AG09319 (cell line): ENCODE measurements around the gene P2RX5.

Source experiments
- DNase-seq: peaks from one replicate; pipeline ENCODE4 v3.0.0-alpha.2; 2010; ENCODE audit warnings: low read depth; ENCODE audit errors: extremely low read depth
- TF ChIP-seq, protein P1 (sequence below): IDR thresholded peaks from 2 replicates; pipeline ENCODE4 v1.5.1; 2011; ENCODE audit warnings: low read depth, mild to moderate bottlenecking, inconsistent platforms, low read length, moderate library complexity

P2RX5 gene

DNA sequence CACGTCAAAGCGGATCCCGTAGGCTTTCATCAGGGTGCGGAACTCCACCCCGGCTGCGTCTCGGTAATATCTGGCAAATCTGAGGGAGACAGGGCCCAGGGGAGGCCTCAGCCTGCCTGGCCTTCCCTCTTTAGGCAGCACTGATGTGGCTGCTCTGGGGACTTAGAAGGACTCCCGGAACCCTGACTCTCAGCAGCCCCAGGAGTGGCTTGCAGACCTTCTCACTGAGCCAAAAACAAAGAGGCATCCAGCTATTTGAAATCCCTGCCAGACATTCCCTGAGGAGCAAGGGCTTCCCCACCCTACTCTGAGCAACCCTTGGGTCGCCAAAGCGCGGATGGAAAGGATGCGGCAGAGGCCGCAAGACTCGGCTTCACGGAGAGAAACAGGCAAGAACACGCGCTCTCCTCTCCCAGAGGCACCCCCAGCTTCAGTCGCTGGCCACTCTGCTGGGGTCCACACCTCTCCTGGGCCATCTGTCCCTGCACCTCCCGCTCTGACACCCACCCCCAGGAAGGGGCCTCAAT lies 7.9 kb downstream of the P2RX5 start:
- TF ChIP-seq, protein P1, sequence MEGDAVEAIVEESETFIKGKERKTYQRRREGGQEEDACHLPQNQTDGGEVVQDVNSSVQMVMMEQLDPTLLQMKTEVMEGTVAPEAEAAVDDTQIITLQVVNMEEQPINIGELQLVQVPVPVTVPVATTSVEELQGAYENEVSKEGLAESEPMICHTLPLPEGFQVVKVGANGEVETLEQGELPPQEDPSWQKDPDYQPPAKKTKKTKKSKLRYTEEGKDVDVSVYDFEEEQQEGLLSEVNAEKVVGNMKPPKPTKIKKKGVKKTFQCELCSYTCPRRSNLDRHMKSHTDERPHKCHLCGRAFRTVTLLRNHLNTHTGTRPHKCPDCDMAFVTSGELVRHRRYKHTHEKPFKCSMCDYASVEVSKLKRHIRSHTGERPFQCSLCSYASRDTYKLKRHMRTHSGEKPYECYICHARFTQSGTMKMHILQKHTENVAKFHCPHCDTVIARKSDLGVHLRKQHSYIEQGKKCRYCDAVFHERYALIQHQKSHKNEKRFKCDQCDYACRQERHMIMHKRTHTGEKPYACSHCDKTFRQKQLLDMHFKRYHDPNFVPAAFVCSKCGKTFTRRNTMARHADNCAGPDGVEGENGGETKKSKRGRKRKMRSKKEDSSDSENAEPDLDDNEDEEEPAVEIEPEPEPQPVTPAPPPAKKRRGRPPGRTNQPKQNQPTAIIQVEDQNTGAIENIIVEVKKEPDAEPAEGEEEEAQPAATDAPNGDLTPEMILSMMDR, result no peak
- DNase-seq, result no peak

DNA sequence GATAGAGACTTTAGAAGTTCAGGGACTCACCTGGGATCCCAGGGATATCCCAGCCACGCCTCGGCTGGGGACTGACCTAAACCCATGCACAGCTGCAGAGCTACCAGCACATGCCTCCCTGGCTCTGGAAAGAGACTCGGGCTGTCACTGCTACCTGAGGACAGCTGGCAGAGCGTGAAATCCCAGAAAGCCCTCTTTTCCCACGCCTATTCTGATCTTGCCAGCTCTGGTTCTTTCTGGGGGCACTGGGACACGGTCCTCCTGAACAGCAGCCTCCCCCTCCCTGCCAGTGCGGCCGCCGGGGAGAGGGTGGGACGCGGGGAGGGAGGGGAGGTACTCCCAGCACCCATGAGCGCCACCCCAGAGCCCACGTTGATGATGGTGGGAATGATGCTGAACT lies 10.8 kb downstream of the P2RX5 start:
- no peak for DNase-seq
- TF ChIP-seq, protein P1, result no peak

GRCh38 chr17:3683054-3683511 lies 12.9 kb downstream of the P2RX5 start:
- TF ChIP-seq, protein P1, result peak; percentile 98
- no peak for DNase-seq

DNA sequence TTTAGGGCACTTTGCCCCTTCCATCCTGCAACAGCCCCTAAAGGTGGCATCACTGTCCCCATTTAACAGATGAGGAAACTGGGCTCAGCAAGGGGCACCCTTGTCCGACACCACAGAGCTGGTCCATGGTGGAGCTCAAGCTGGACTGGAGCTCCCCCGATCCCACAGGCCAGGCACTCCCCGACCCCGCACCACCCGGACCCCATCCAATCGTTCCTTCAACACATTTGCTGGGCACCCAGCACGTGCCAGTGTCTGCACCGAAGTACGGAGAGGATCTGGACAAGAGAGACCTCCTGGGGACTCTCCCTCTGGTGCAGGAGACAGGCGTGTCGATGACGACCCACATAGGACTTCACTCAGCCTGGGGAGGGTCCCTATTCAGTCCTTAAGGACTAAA lies 13.9 kb downstream of the P2RX5 start:
- TF ChIP-seq, protein P1, result no peak

DNA sequence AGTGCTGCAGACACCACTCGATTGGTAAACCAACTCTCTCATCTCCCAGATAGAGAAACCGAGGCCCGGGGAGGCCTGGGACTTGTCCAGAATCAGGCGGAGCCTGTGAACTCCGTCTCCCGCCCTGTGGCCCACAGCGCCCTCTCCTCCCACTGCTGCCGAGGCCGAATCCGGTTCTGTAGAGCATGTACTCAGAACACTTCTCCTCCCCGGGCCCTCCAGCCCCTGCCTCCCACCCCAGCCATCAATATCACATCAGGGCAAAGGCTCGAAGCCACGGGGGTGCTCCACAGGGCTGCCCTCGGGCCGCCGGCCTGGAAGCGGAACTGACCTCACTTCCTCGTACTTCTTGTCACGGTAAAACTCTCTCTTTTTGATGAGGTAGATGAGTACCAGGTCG lies 14.4 kb downstream of the P2RX5 start:
- DNase-seq, result no peak
- TF ChIP-seq, protein P1, result no peak

More for the DNA sequence above, 13.9 kb downstream of the P2RX5 start:
- DNase-seq, result no peak

DNA sequence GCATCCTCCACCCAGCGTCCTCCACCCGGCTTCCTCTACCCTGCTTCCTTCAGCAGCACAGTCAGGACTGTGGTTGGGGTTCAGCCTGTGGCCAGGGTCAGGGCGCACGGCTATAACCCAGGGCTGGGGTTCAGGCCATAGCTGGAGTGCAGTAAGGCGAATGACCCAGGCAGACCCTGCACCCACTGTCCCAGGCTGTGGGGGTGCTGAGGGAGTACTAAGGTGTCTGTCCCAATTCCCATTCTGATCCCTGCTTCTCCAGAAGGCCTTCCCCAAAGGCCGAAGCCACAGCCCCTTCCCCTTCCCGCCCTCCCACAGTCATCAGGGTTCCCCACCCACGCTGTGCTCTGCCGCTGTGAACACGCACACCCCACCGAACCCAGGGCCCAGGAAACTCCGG lies 14.9 kb downstream of the P2RX5 start:
- no peak for DNase-seq
- TF ChIP-seq, protein P1, result no peak

- DNase-seq, result no peak
- TF ChIP-seq, protein P1, result no peak
Measured at GRCh38 chr17:3679531-3680126, 16.3 kb downstream of the P2RX5 start.
